Stimulated activated CD4-positive, alpha-beta T cell treated with anti-CD3 and anti-CD28 coated beads, TNF-alpha, amount 100 ng/mL, for 48 hours (primary cell): ENCODE data around the gene GPNMB.

ENCODE experiments used
- DNase-seq, 3 donors: peaks; one replicate each; pipeline ENCODE4 v3.0.0-alpha.2; 2020; ENCODE audit warnings: low read depth in 3 of 3

Gene GPNMB

GRCh38 chr7:23230641-23231101 lies 15.9 kb upstream of the GPNMB start:
- no peak for DNase-seq

GRCh38 chr7:23232966-23233365 lies 13.6 kb upstream of the GPNMB start:
- no peak for DNase-seq

- DNase-seq, result no peak
Measured at GRCh38 chr7:23234569-23235296, 11.8 kb upstream of the GPNMB start.

GRCh38 chr7:23235813-23236221 lies 10.8 kb upstream of the GPNMB start:
- no peak for DNase-seq

- DNase-seq, result no peak
Measured at GRCh38 chr7:23237000-23237399, 9.6 kb upstream of the GPNMB start.

GRCh38 chr7:23238983-23239652 lies 7.5 kb upstream of the GPNMB start:
- DNase-seq, result no peak

- DNase-seq, result no peak
Measured at GRCh38 chr7:23239698-23240097, 6.9 kb upstream of the GPNMB start.

- no peak for DNase-seq
Measured at GRCh38 chr7:23242321-23242720, 4.3 kb upstream of the GPNMB start.

- DNase-seq, result no peak
Measured at GRCh38 chr7:23242935-23243334, 3.6 kb upstream of the GPNMB start.

- DNase-seq, result no peak
Measured at GRCh38 chr7:23247046-23247602, 549 bp downstream of the GPNMB start.

GRCh38 chr7:23247603-23248335 lies 1.2 kb downstream of the GPNMB start:
- no peak for DNase-seq

- DNase-seq, result no peak
Measured at GRCh38 chr7:23249486-23249885, 2.9 kb downstream of the GPNMB start.

GRCh38 chr7:23254051-23254681 lies 7.6 kb downstream of the GPNMB start:
- DNase-seq, result no peak

GRCh38 chr7:23256731-23257130 lies 10.2 kb downstream of the GPNMB start:
- DNase-seq, result no peak

- no peak for DNase-seq
Measured at GRCh38 chr7:23260371-23260770, 13.8 kb downstream of the GPNMB start.

GRCh38 chr7:23261843-23262452 lies 15.4 kb downstream of the GPNMB start:
- DNase-seq, result peak; percentile 30 to 47 (median 31)

- no peak for DNase-seq
Measured at GRCh38 chr7:23264916-23265458, 18.4 kb downstream of the GPNMB start.

GRCh38 chr7:23266918-23267317 lies 20.3 kb downstream of the GPNMB start:
- no peak for DNase-seq

- no peak for DNase-seq
Measured at GRCh38 chr7:23267357-23267756, 20.8 kb downstream of the GPNMB start.

- DNase-seq, result no peak
Measured at GRCh38 chr7:23268167-23268566, 21.6 kb downstream of the GPNMB start.

- no peak for DNase-seq
Measured at GRCh38 chr7:23268746-23269145, 22.2 kb downstream of the GPNMB start.
